HG03521 (cell line): Measurements from ENCODE around the gene PHOX2B.
"Not testable (repeated sequence)": the region's sequence is repeated elsewhere in the genome, so short reads cannot be mapped to it uniquely, and the experiment has no call there.

Experiments used
- ATAC-seq: cut with Tn5 transposase; IDR thresholded peaks from one replicate; pipeline ENCODE4 v1.9.1; 2021; ENCODE audit warnings: mild to moderate bottlenecking, moderate library complexity; ENCODE audit not compliant: unreplicated experiment

PHOX2B gene

DNA sequence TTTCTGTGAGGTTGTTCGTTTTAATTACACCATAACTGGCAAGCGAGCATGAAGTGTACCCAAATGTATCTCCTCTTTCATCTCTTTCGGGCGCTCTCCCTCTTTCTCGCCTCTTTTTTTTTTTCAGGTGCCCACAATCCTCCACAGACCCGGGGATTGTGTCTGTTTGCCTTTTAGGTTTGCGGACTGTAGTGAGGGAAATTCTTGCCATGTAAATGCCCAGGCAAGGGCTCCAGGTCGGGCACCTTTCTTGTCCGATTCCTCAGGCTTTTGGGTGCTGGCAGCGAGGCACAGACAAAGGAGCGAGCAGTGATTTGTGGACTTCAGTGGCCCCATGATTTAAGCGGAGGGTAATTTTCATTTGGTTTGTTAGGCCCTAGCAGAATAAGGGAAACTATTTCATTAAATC, 1.1 kb upstream of the PHOX2B start:
- ATAC-seq = no peak

DNA sequence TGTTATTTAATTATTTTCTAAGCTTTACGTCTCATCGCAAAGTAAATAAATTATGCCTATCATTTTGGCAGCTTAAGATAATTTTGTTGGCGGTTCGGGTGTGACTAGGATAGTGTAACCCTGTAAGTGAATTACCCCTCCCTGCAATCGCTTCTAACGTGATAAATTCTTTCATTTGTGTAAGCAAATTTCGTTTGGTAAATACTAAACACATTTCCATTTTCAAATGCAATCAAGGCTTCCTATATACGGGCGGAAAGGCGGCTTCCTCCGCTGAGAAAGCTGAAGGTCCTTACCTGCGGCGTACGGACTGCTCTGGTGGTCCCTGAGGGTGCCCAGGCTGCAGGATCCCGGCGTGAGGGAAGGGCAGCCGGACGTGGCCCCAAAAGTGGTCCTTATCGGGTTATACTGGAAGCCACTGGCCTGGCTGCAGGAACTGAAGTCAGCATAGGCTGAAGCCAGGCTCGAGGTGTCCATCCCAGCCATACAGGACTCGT, 403 bp downstream of the PHOX2B start:
- ATAC-seq = no peak

DNA sequence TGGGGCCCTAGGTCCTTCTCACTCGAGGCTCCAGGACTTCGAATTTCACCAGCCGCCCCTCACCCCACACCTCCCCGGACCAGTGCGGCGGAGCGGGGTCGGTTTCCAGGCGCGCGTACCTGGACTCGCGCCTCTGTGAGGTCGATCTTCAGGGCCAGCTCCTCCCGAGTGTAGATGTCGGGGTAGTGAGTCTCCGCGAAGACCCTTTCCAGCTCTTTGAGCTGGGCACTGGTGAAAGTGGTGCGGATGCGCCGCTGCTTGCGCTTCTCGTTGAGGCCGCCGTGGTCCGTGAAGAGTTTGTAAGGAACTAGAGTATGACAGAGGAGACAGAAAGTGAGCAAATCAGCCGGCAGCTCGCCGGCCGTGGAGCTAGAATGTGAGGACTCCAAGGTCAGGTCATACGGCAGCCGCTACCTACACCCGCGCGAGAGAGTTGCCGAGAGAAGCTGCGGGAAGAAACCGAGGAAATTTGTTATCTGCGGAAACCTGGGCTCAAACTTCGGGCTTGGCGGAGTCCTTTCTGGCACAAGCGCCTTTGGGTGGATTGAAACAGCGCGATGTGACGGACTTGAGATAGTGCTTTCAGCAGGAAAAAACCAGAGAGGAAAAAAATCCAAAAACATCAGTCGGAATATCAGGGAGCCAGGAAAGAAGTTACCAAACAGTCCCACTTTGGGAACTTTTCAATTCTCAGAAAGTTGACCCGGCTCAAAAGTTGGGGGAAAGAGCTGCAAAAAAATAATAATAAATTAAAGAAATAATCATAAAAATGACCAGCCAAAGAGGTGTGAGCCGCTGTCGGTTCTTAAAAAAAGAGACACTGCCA, 1.1 kb downstream of the PHOX2B start:
- ATAC-seq = no peak

GRCh38 chr4:41746440-41747229, 1.9 kb downstream of the PHOX2B start:
- no peak for ATAC-seq

DNA sequence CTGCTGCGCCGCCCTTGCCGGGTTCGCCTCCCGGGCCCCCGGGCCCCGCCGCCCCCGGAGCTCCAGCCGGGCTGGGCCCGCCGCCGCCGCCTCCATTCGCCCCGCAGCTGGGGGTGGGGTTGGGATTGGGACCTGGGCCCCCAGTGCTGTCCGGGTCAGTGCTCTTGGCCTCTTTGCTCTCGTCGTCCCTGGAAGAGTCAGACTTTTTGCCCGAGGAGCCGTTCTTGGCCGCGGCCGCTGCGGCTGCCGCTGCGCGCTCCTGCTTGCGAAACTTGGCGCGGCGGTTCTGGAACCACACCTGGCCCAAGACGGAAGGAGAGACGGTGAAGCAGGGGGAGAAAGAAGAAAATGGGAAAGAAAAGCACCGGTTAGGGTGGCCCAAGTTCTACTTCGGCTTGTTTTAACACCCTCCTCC, 2.5 kb downstream of the PHOX2B start:
- ATAC-seq = no peak

DNA sequence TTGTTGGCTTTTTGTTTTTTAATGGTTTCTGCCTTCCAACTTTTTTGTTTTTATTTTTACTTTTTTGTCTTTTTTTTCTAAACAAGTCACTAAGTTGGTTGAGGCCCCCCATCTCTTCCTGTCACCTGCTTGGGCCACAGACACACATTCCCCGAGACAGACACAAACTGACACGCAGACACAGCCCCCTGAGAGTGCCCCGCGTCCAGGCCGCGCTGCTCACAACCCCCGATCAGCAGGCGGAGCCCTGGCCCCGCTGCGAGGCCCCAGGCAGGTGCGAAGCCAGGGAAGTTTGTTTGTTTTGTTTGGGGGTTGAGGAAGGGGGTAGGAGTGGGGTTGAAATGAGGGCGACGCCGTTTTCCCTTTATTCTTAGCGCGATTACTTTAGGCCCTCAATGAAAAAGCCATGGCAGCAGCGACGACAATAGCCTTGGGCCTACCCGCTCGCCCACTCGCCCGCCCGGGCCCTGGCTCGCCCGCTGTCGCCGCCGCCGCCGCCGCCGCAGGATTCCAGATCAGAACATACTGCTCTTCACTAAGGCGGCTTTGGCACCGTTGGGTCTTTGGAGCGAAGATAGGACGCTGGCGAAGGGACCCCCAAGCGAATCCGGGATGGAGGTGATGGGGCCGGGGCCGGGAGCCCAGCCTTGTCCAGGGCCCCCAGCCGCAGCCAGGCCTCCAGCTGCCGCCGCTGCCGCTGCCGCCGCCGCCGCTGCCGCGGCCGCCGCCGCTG, 3.1 kb downstream of the PHOX2B start:
- ATAC-seq = no peak

- no peak for ATAC-seq
Observed at GRCh38 chr4:41744572-41745291, 3.8 kb downstream of the PHOX2B start.

DNA sequence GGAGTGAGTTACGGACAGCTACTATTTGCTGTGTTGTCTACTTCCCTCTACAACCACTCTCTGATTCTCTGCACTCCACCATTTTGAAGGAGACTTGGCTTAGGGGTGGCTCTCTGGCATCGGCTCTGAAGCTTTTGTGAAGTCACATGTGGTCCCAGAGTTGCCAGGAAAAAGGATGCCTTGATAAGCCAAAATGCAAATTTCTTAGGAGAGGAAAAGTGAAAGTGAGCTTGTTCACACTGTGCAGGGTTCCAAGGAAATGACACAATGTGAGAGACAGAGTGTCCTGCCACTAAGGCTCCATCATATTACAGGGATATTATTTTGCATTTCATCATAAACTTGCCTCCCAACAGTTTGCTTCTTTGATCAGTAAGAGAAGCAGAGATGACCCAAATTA, 7.2 kb downstream of the PHOX2B start:
- ATAC-seq = no peak

DNA sequence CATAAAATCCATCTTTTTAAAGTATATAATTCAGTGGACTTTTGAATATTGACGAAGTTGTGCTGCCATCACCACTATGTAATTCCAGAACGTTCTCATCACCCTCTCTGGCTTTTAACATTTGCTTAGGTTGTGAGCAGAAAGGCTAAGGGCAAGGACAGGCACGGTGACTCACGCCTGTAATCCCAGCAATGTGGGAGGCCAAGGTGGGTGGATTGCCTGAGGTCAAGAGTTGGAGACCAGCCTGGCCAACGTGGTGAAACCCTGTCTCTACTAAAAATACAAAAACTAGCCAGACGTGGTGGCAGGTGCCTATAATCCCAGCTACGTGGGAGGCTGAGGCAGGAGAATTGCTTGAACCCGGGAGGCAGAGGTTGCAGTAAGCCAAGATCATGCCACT, 11.0 kb downstream of the PHOX2B start:
- ATAC-seq = not testable (repeated sequence)

DNA sequence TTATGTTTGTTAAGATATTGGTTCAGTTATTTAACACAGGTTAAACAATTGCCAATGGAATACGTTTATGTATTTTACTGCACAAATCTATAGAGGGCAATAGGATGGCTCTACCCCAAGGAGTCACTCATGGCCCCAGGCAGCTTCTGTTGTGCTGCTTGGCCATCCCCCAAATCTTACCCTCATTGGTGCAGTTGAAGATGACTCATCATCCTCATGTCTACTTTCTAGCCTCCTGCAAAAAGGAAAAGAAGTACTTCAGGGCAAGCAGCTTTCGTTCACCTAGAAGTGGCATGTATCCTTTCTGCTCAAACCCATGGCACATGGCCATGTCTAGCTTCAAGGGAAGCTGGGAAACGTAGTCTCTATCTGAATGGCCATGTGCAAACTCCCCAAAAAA, 14.2 kb downstream of the PHOX2B start:
- ATAC-seq = no peak

DNA sequence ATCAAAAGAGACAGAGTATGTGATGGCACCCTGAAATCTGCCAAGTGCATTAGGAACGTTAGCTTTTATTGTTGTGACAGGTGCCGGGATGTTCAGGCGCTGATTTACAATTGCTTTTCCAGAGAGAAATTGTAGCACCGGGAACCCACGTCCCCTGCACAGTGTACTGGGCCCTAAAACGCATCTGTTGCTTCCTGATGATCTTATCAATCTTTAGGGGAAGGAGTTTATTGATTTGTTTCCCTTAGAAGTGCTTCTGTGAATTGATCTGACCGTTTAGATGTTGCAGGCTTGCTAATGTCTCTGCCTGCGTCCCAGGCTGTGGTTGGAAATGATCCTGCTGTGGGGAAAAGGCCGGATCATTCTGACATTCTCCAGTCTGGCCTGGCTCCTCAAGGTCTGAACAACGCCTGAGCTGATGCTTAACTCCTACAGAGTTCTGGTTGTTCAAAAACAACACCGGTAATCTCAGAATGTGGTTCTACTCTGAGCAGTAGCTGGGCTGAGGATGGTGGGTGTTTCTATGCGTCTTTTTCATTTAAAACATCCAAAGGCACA, 16.9 kb downstream of the PHOX2B start:
- ATAC-seq = no peak

DNA sequence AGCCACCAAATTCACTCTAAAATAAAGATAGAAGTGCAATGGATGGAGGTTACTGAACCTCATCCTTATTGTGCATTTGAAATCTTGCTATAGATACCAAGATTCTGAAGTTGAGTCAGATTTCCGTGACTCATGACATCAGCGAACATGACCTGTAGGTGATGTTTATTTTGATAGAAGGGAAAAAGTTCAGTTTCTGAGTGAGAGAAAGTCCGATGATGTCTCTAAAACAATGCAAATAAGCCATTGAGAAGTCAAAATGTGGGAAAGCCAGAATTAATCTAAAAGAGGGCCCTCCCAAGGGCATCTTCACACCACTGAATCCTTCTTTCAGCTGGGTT, 20.0 kb downstream of the PHOX2B start:
- no peak for ATAC-seq

DNA sequence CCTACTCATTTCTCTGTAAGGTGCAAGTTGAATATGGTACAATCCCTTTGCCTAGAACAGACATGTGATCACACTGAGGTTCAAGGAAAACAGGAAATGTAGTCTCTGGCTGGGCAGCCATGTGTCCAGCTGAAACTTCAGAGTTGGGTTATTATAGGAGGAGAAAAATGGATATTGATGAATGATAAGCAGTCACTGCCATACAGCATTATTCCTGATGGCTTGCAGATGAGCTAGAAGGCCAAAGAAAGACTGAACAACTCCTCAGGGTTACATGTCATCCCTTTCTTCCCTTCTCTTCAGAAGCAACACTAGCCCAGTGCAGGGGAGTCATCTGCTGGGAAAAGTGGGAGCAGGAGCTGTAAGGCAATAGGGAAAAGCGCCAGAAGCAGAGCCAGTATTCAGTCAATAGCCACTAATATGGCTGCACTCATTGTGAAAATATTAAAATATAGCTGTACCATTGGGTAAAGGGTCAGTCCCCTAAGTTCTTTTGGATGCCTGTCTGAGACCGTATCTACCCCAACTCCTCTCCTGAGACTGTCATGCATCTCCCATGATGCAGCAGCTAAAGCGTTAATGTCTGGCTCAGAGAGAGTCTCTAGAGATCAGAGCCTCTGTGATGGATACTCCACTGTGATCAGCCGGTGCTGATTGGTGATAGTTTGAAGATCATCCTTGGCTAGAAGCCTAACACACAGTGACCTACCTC, 20.5 kb downstream of the PHOX2B start:
- ATAC-seq = no peak

GRCh38 chr4:41725254-41725653, 23.3 kb downstream of the PHOX2B start:
- no peak for ATAC-seq

- no peak for ATAC-seq
Observed at GRCh38 chr4:41723286-41723685, 25.2 kb downstream of the PHOX2B start.

DNA sequence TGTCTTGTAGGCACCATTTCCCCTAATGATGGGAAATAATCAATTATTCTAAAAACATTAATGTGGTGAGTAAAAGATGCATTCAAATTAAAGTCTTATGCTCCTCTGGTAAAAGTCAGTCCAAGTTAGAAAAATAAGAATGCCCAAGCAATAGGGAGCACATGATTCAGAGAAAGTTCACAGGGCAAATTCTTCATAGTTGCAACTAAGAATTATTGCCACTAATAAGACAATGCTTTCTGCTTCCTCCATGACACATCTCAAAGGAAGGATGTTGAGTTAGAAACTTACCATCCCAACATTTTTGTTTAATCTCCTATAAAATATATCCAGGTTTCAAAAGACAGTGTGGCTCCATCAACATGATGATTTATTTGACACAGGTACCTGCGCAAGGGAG, 26.3 kb downstream of the PHOX2B start:
- ATAC-seq = no peak

DNA sequence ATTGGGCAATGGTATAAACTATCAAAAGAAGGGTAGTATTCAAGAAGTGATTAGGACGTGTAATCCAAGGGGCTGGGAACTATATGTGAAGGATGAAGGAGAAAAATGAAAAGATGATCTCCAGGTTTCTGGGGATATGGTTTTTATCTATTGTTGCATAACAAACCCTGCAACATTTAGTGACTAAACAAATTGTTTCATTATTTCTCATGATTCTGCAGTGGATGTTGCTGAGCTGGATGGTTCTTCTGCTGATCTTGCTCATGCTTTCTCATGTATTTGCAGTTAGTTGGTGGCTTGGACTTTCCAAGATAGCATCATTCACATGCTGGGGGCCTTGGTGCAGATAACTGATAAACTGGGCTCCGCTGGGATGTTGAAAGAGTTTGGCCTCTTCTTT, 29.1 kb downstream of the PHOX2B start:
- ATAC-seq = no peak

- ATAC-seq = no peak
Observed at GRCh38 chr4:41718907-41719306, 29.6 kb downstream of the PHOX2B start.

GRCh38 chr4:41715155-41715554, 33.4 kb downstream of the PHOX2B start:
- ATAC-seq = no peak
